K562 (cell line): Measurements from ENCODE around the gene RNU5D-1. TPM values are rescaled to one million over a fixed set of nuclear protein-coding genes. Genes with fewer than 3 reads are reported as not detected.

Experiments
- ERF ChIP-seq: fragments of 450-650 bp; formaldehyde crosslinking; IDR thresholded peaks from 2 replicates; pipeline ENCODE4 v1.4.0; 2020; ENCODE audit warnings: mild to moderate bottlenecking, mixed read lengths
- ETV6 ChIP-seq, 3 experiments: fragments of 150-350 bp in 1 of 3; sonication (generic) in 1 of 3; formaldehyde crosslinking in 1 of 3; IDR thresholded peaks; 2 replicates each; pipeline versions ENCODE4 v1.6.1 to v1.8.0; 2014 to 2022; ENCODE audit warnings: borderline replicate concordance in 2 of 3, low read depth in 2 of 3, antibody characterized with exemption in 1 of 3, low read length in 1 of 3, mild to moderate bottlenecking in 1 of 3, missing genetic modification reagents in 1 of 3
- GABPB1 ChIP-seq: sonication (generic); formaldehyde crosslinking; IDR thresholded peaks from 2 replicates; pipeline ENCODE4 v1.8.0; 2022; ENCODE audit warnings: mild to moderate bottlenecking, missing genetic modification reagents
- HCFC1 ChIP-seq: IDR thresholded peaks from 2 replicates; pipeline ENCODE4 v1.6.1; 2012; ENCODE audit warnings: low read depth, low read length, improper control_type of control experiment
- JUND ChIP-seq, 2 experiments: IDR thresholded peaks; 2 replicates in 1 of 2; 3 replicates in 1 of 2; pipeline ENCODE4 v1.6.1; 2011; ENCODE audit warnings: borderline replicate concordance in 2 of 2, low read depth in 2 of 2, low read length in 2 of 2, improper control_type of control experiment in 1 of 2, missing biosample characterization in 1 of 2, missing genetic modification characterization in 1 of 2, missing genetic modification reagents in 1 of 2
- KAT2B ChIP-seq: IDR thresholded peaks from one replicate; pipeline ENCODE4 v1.6.1; 2012; ENCODE audit warnings: low read depth, mild to moderate bottlenecking, control low read depth, inconsistent platforms, low read length, moderate library complexity
- KDM4B ChIP-seq, 2 experiments: fragments of 450-650 bp in 1 of 2; sonication (generic) in 1 of 2; IDR thresholded peaks; 2 replicates each; pipeline ENCODE4 v1.6.1; 2016 to 2017; ENCODE audit warnings: borderline replicate concordance in 2 of 2, antibody characterized with exemption in 1 of 2, low read depth in 1 of 2, mild to moderate bottlenecking in 1 of 2
- KLF1 ChIP-seq: fragments of 450-650 bp; IDR thresholded peaks from 2 replicates; pipeline ENCODE4 v1.6.1; 2016; ENCODE audit warnings: missing genetic modification characterization, missing compliant biosample characterization
- MCM5 ChIP-seq: fragments of 450-650 bp; IDR thresholded peaks from 2 replicates; pipeline ENCODE4 v1.6.1; 2016; ENCODE audit warnings: low read depth
- NFIC ChIP-seq: fragments of 450-650 bp; IDR thresholded peaks from 2 replicates; pipeline ENCODE4 v1.6.1; 2017; ENCODE audit warnings: mild to moderate bottlenecking, inconsistent platforms
- PHB ChIP-seq: fragments of 250-450 bp; sonication (Bioruptor Pico); IDR thresholded peaks from 2 replicates; pipeline ENCODE4 v1.5.0; 2021
- TAF1 ChIP-seq: IDR thresholded peaks from 2 replicates; pipeline ENCODE4 v1.6.1; 2011; ENCODE audit warnings: mild to moderate bottlenecking, low read length, moderate library complexity; ENCODE audit not compliant: insufficient read depth, control insufficient read depth, severe bottlenecking; ENCODE audit errors: extremely low read depth
- ZEB2 ChIP-seq: fragments of 450-650 bp; IDR thresholded peaks from 2 replicates; pipeline ENCODE4 v1.6.1; 2016
- ZNF445 ChIP-seq: fragments of 250-450 bp; sonication (Bioruptor Pico); IDR thresholded peaks from 2 replicates; pipeline ENCODE4 v1.4.0; 2020; ENCODE audit warnings: low read depth, mild to moderate bottlenecking, moderate library complexity
- ZNF551 ChIP-seq: fragments of 250-450 bp; sonication (Bioruptor Pico); IDR thresholded peaks from 2 replicates; pipeline ENCODE4 v1.5.0; 2021; ENCODE audit warnings: mild to moderate bottlenecking, moderate library complexity
- ZNF75A ChIP-seq: fragments of 450-650 bp; formaldehyde crosslinking; IDR thresholded peaks from 2 replicates; pipeline ENCODE4 v1.4.0; 2020; ENCODE audit warnings: mild to moderate bottlenecking
- ZNF77 ChIP-seq: fragments of 250-450 bp; sonication (Bioruptor Pico); IDR thresholded peaks from 2 replicates; pipeline ENCODE4 v1.5.0; 2020
- polyA plus RNA-seq, 8 experiments: library from polyadenylated mRNA; depleted of rRNA in 4 of 8; stranded (reverse) in 5 of 8; unstranded in 3 of 8; fragments of >200 nt; fragmentation: Nextera tagmentation in 2 of 8; fragmentation: Illumina TruSeq in 1 of 8; extraction: Ambion mirVana in 2 of 8; extraction: Trizol in 1 of 8; gene quantifications; 2 replicates each; pipeline versions ENCODE4 v1.2.1 to v1.2.3, GENCODE V29; 2011 to 2014; ENCODE audit warnings: inconsistent platforms in 1 of 8, missing spikeins in 1 of 8
- total RNA-seq, 7 experiments: library from RNA; depleted of rRNA in 6 of 7; stranded (reverse); fragments of >200 nt in 6 of 7; fragmentation: Illumina TruSeq in 2 of 7; extraction: Trizol in 2 of 7; gene quantifications; 2 replicates each; pipeline versions ENCODE4 v1.2.1 to v1.2.3, GENCODE V29; 2011 to 2021; ENCODE audit warnings: low replicate concordance in 1 of 7
- TF ChIP-seq, protein P1 (sequence below): fragments of 450-650 bp; conservative IDR thresholded peaks from 2 replicates; pipeline ENCODE4 v1.6.1; 2016; ENCODE audit warnings: missing genetic modification characterization, low read depth, mild to moderate bottlenecking, control low read depth, missing compliant biosample characterization
- TF ChIP-seq, protein P2 (sequence below): fragments of 450-650 bp; IDR thresholded peaks from 2 replicates; pipeline ENCODE4 v1.6.1; 2017; ENCODE audit warnings: mild to moderate bottlenecking, moderate library complexity
- TF ChIP-seq, protein P3 (sequence below): sonication (generic); formaldehyde crosslinking; IDR thresholded peaks from 2 replicates; pipeline ENCODE4 v1.8.1; 2023; ENCODE audit warnings: mild to moderate bottlenecking, missing genetic modification reagents, moderate library complexity
- TF ChIP-seq, protein P4 (sequence below): fragments of 250-450 bp; sonication (Bioruptor Pico); IDR thresholded peaks from 2 replicates; pipeline ENCODE4 v1.4.0; 2020; ENCODE audit warnings: mild to moderate bottlenecking, moderate library complexity

Gene RNU5D-1
- total and polyA plus RNA-seq, 9 of the 15 experiments (the other 6 are each of a cell fraction or from before 2014, with no cell fraction given) = under 0.01 TPM; not detected in 8

DNA sequence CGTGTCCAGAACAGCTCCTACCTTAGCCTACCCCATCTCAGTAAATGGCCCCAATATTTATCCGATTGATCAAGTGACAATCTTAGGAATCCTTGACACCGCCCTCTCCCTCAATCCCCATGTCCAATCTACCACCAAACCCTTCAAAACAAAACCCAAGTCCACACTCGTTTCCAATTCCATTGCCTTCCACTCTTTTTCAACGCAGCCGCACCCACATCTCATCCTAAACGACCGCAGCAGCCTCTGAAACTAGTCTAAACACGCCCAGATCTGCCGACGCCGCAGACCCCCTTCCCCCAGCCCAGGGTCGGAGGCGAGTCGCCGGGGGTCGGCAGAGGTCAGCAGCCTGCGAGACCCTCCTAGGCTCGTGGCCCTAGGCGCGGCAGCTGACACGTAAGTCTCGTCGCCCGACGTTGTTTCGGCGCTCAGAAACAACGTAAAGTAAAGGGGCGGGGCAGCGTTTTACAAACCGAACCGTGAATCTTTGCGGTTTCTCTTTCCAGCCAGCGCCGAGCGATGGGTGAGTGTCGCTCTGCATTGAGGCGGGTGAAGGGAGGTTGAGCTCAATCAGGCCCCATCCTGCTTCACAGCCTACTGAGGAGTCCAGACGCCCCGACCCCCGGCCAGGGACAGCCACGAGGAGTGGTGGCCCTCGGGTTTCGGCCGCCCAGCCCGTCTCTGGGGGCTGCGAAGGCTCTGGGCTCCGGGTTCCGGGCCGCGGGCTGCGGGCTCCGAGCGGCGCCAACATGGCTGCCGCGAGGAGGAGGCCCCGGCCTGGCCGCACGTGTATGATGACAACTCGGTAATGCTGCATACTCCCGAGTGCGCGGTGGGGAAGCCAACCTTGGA is 44.3 kb upstream of the RNU5D-1 start, which contains the start of gene RPS8 (continued):
- TF ChIP-seq, protein P1, sequence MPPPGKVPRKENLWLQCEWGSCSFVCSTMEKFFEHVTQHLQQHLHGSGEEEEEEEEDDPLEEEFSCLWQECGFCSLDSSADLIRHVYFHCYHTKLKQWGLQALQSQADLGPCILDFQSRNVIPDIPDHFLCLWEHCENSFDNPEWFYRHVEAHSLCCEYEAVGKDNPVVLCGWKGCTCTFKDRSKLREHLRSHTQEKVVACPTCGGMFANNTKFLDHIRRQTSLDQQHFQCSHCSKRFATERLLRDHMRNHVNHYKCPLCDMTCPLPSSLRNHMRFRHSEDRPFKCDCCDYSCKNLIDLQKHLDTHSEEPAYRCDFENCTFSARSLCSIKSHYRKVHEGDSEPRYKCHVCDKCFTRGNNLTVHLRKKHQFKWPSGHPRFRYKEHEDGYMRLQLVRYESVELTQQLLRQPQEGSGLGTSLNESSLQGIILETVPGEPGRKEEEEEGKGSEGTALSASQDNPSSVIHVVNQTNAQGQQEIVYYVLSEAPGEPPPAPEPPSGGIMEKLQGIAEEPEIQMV (tag) = no peak
- TF ChIP-seq ZNF445 (CRISPR knock-in tag) = 0 out of 2 replicates have a peak, but pooled peaks have one; percentile 71
- peak; percentile 81 for TF ChIP-seq KLF1 (tag)
- peak; percentile 50; the same call in 1 of the 2 replicates for TF ChIP-seq JUND (IDR thresholded peaks at IDR 0.05; ENCODE audit: borderline replicate concordance, low read depth, low read length)
- TF ChIP-seq JUND (tag; IDR thresholded peaks at IDR 0.05; ENCODE audit: borderline replicate concordance, low read depth, low read length) = 0 out of 3 replicates have a peak, but pooled peaks have one; percentile 27
- TF ChIP-seq ZNF77 (CRISPR knock-in tag) = no peak; the same call in 1 of the 2 replicates
- TF ChIP-seq, protein P2, sequence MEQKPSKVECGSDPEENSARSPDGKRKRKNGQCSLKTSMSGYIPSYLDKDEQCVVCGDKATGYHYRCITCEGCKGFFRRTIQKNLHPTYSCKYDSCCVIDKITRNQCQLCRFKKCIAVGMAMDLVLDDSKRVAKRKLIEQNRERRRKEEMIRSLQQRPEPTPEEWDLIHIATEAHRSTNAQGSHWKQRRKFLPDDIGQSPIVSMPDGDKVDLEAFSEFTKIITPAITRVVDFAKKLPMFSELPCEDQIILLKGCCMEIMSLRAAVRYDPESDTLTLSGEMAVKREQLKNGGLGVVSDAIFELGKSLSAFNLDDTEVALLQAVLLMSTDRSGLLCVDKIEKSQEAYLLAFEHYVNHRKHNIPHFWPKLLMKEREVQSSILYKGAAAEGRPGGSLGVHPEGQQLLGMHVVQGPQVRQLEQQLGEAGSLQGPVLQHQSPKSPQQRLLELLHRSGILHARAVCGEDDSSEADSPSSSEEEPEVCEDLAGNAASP = no peak
- TF ChIP-seq ZEB2 = peak; percentile 80
- TF ChIP-seq TAF1 = peak; percentile 99
- TF ChIP-seq KAT2B = no peak
- 0 out of 2 replicates have a peak, but pooled peaks have one; percentile 10 for TF ChIP-seq ZNF75A
- TF ChIP-seq HCFC1 = peak; percentile 86
- TF ChIP-seq GABPB1 (CRISPR knock-in tag) = peak; percentile 77
- TF ChIP-seq ERF = peak; percentile 79; the same call in 1 of the 2 replicates
- no peak for TF ChIP-seq MCM5
- TF ChIP-seq ETV6 (IDR thresholded peaks at IDR 0.05; ENCODE audit: borderline replicate concordance in 1 of 2, low read depth in 2 of 2, low read length in 1 of 2) = no peak
- TF ChIP-seq ETV6 (CRISPR knock-in tag; IDR thresholded peaks at IDR 0.05; ENCODE audit: borderline replicate concordance) = no peak; the same call in none of the 2 replicates
- TF ChIP-seq KDM4B (IDR thresholded peaks at IDR 0.05; ENCODE audit: borderline replicate concordance in 2 of 2, low read depth in 1 of 2) = peak; percentile 65 to 71; a peak in 3 of 4 replicates
- TF ChIP-seq ZNF551 = no peak
- TF ChIP-seq PHB (CRISPR knock-in tag) = 0 out of 2 replicates have a peak, but pooled peaks have one; percentile 43
- TF ChIP-seq NFIC = peak; percentile 70; the same call in 1 of the 2 replicates
- TF ChIP-seq, protein P3, sequence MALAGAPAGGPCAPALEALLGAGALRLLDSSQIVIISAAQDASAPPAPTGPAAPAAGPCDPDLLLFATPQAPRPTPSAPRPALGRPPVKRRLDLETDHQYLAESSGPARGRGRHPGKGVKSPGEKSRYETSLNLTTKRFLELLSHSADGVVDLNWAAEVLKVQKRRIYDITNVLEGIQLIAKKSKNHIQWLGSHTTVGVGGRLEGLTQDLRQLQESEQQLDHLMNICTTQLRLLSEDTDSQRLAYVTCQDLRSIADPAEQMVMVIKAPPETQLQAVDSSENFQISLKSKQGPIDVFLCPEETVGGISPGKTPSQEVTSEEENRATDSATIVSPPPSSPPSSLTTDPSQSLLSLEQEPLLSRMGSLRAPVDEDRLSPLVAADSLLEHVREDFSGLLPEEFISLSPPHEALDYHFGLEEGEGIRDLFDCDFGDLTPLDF (CRISPR knock-in tag) = peak; percentile 83
- TF ChIP-seq, protein P4, sequence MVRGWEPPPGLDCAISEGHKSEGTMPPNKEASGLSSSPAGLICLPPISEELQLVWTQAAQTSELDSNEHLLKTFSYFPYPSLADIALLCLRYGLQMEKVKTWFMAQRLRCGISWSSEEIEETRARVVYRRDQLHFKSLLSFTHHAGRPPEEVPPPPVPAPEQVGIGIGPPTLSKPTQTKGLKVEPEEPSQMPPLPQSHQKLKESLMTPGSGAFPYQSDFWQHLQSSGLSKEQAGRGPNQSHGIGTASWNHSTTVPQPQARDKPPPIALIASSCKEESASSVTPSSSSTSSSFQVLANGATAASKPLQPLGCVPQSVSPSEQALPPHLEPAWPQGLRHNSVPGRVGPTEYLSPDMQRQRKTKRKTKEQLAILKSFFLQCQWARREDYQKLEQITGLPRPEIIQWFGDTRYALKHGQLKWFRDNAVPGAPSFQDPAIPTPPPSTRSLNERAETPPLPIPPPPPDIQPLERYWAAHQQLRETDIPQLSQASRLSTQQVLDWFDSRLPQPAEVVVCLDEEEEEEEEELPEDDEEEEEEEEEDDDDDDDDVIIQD (CRISPR knock-in tag) = no peak
